Uterus (tissue), 4 donors: ENCODE data around the gene TSPAN12. TPM values are rescaled to one million over a fixed set of nuclear protein-coding genes. Genes with fewer than 3 reads are reported as not detected.
"Not testable (repeated sequence)": the region's sequence is repeated elsewhere in the genome, so short reads cannot be mapped to it uniquely, and the experiment has no call there.

ENCODE experiments used
- DNase-seq, 2 donors: peaks; one replicate each; pipeline ENCODE4 v3.0.0-alpha.2; 2019 to 2020
- H3K27ac ChIP-seq, 2 donors: fragments of 200-600 bp; sonication (generic); 1 replicate in 1 of 2; 2 replicates in 1 of 2; pipeline ENCODE4 v1.5.1; 2016 to 2018
- H3K27me3 ChIP-seq, 2 donors: fragments of 200-600 bp; sonication (generic); one replicate each; pipeline ENCODE4 v1.5.1; 2018 to 2019; ENCODE audit warnings: control low read depth in 1 of 2
- H3K36me3 ChIP-seq, 2 donors: fragments of 200-600 bp; sonication (generic); one replicate each; pipeline ENCODE4 v1.5.1; 2019; ENCODE audit warnings: control low read depth in 1 of 2
- H3K4me1 ChIP-seq, 2 donors: fragments of 200-600 bp; sonication (generic); one replicate each; pipeline ENCODE4 v1.5.1; 2018 to 2019; ENCODE audit warnings: control low read depth in 1 of 2
- H3K4me3 ChIP-seq, 2 donors: fragments of 200-600 bp; sonication (generic); 1 replicate in 1 of 2; 2 replicates in 1 of 2; pipeline ENCODE4 v1.5.1; 2018 to 2019; ENCODE audit warnings: mild to moderate bottlenecking in 1 of 2
- H3K9me3 ChIP-seq, 2 donors: fragments of 200-600 bp; sonication (generic); one replicate each; pipeline ENCODE4 v1.5.1; 2019; ENCODE audit warnings: control low read depth in 1 of 2
- POLR2A ChIP-seq, 2 donors: fragments of 450-650 bp; IDR thresholded peaks; one replicate each; pipeline ENCODE4 v1.6.1; 2016; ENCODE audit warnings: antibody characterized with exemption in 2 of 2, mild to moderate bottlenecking in 1 of 2, moderate library complexity in 1 of 2
- intact Hi-C: fragments of 100-400 bp; cut with DNase I; formaldehyde crosslinking; loops from one replicate; pipeline ENCODE4 v1.15.1; 2023; ENCODE audit warnings: low total_unique reads
- total RNA-seq, 4 donors: library from RNA; depleted of rRNA in 3 of 4; stranded (reverse); fragments of >200 nt in 3 of 4; gene quantifications; one replicate each; pipeline versions ENCODE4 v1.1.0 to v1.2.4, GENCODE V29; 2014 to 2023
- TF ChIP-seq, protein P1 (sequence below), 4 experiments: fragments of 200-600 bp in 2 of 4; fragments of 450-650 bp in 2 of 4; sonication (generic) in 2 of 4; IDR thresholded peaks; one replicate each; pipeline ENCODE4 v1.5.1; 2016 to 2019; ENCODE audit warnings: antibody characterized with exemption in 4 of 4, mild to moderate bottlenecking in 2 of 4, moderate library complexity in 1 of 4
- donor health status: DM: yes; HTN: yes; CAD: no.

The TSPAN12 gene
- total RNA-seq, 4 donors from 2014 or later: 3.1 to 18.8 (median 11.8) TPM

DNA sequence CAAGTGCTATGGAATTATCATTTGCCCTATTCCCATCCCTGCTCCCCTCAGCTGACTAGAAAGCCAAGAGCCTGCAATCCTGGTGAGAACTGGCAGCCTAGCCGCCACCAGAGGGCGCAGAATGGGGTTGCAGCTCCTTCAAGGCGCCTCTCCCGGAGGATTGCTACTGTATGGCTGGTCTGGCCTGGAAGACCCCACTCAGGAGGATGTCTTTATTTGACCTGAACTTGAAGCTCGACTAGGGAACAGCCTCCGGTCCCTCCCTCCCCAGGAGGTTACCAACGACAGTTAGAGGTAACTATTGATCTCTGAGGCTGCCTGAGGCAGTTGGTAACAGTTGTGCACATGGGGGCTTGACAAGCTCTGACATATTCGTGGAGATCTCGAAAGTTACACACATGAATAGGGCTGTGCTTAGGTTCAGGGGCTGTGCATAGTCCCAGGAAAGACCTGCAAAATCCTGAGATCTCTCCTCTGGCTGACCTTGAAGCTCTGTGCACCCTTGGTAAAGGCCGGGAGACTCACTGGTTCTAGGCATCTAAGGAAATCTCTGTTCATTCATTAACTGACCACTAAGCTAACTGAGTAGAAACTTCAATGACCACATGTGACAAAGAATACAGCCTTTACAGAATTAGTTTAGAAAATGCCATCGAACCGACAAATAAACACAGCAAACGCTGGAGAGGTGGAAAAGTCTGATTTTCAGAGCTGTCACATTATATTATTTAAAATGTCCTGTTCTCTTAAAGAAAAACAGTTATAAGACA is 65.7 kb downstream of the TSPAN12 start:
- no peak for TF ChIP-seq POLR2A (IDR thresholded peaks at IDR 0.05)
- TF ChIP-seq, protein P1, sequence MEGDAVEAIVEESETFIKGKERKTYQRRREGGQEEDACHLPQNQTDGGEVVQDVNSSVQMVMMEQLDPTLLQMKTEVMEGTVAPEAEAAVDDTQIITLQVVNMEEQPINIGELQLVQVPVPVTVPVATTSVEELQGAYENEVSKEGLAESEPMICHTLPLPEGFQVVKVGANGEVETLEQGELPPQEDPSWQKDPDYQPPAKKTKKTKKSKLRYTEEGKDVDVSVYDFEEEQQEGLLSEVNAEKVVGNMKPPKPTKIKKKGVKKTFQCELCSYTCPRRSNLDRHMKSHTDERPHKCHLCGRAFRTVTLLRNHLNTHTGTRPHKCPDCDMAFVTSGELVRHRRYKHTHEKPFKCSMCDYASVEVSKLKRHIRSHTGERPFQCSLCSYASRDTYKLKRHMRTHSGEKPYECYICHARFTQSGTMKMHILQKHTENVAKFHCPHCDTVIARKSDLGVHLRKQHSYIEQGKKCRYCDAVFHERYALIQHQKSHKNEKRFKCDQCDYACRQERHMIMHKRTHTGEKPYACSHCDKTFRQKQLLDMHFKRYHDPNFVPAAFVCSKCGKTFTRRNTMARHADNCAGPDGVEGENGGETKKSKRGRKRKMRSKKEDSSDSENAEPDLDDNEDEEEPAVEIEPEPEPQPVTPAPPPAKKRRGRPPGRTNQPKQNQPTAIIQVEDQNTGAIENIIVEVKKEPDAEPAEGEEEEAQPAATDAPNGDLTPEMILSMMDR (IDR thresholded peaks at IDR 0.05): peak; percentile 53 to 83 (median 60)
- peak; percentile 61 to 65 for DNase-seq
- Histone ChIP-seq H3K27ac (no peak overlapping the region), H3K36me3 (no peaks in the 10 kb centered on the region), H3K27me3 (no peaks in the 10 kb centered on the region), H3K4me3 (no peak overlapping the region), H3K9me3 (no peaks in the 10 kb centered on the region), H3K4me1 (no peaks in the 10 kb centered on the region)
- intact Hi-C loops: no loop called here

DNA sequence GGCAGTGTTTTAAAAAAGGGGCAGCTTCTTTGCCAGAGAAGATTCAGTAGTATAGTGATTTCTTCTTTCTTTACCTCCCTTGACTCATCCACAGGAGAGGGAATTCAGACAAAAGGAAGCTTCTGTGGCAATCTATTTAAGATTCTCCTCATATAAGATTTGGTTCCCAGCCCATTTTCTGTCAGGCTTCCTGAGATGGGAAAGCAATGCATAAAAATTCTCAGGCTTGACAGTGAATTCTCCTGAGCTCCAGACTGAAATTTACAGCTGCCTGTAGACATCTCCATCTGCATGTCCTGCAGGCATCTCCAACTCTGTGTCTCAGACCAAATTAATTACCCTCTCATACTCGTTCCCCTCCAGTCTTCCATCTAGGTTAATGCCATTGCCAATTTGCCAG is 72.8 kb downstream of the TSPAN12 start:
- H3K4me1 ChIP-seq: no peaks in the 10 kb centered on the region
- no peaks in the 10 kb centered on the region for H3K27me3 ChIP-seq
- DNase-seq: no peak
- no peaks in the 10 kb centered on the region for H3K36me3 ChIP-seq
- no peak overlapping the region for H3K4me3 ChIP-seq
- H3K9me3 ChIP-seq: no peaks in the 10 kb centered on the region
- TF ChIP-seq POLR2A (IDR thresholded peaks at IDR 0.05): no peak
- TF ChIP-seq, protein P1 (IDR thresholded peaks at IDR 0.05): no peak
- intact Hi-C loops: no loop called here
- no peak overlapping the region for H3K27ac ChIP-seq

DNA sequence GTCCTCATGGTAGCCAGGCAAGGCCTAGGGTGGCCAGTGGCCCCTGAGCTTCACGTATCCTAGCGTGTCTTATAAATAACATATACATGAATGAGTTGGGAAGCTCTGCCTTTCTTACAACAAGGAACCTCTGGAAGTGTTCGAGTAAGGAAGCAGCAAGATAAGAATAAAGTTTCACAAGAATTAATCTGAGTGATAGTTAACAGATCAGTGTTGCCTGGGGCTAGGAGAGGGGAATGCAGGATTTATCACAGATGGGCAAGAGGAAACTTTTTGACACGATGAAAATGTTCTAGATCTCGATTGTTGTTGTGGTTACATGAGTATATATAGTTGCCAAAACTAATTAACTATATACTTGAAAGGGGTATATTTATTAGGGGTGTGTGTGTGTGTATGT is 74.2 kb downstream of the TSPAN12 start:
- H3K27ac ChIP-seq: no peak overlapping the region

DNA sequence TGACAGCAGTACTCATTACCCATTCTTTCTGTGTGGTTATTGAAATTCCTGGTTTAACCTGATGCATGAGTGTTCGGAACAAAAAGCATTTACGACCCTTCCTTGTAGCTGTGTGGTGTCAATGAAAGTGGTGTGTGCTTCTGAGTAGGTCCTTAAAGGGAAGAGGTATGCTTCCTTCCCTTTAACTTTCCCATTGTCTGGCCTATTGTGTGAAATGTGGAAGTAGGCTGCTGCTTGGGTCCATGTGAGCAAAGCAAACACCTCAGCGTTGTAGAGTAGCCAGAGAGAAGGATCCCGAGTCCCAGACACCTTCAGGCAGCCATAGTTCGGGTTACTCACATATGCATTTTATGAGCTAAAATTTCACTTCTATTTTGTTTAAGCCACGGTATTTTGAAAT is 74.7 kb downstream of the TSPAN12 start:
- H3K4me3 ChIP-seq: no peak overlapping the region
- no peaks in the 10 kb centered on the region for H3K36me3 ChIP-seq
- H3K9me3 ChIP-seq: no peaks in the 10 kb centered on the region
- intact Hi-C loops: no loop called here
- no peak for DNase-seq
- H3K4me1 ChIP-seq: no peaks in the 10 kb centered on the region
- no peaks in the 10 kb centered on the region for H3K27me3 ChIP-seq
- TF ChIP-seq, protein P1 (IDR thresholded peaks at IDR 0.05): no peak
- no peak for TF ChIP-seq POLR2A (IDR thresholded peaks at IDR 0.05)
- H3K27ac ChIP-seq: no peak overlapping the region

More for the DNA sequence above, 74.2 kb downstream of the TSPAN12 start:
- no peaks in the 10 kb centered on the region for H3K4me1 ChIP-seq
- intact Hi-C loops: no loop called here
- no peaks in the 10 kb centered on the region for H3K36me3 ChIP-seq
- no peaks in the 10 kb centered on the region for H3K9me3 ChIP-seq
- no peaks in the 10 kb centered on the region for H3K27me3 ChIP-seq
- TF ChIP-seq POLR2A (IDR thresholded peaks at IDR 0.05): no peak
- TF ChIP-seq, protein P1 (IDR thresholded peaks at IDR 0.05): no peak
- no peak for DNase-seq
- H3K4me3 ChIP-seq: no peak overlapping the region

DNA sequence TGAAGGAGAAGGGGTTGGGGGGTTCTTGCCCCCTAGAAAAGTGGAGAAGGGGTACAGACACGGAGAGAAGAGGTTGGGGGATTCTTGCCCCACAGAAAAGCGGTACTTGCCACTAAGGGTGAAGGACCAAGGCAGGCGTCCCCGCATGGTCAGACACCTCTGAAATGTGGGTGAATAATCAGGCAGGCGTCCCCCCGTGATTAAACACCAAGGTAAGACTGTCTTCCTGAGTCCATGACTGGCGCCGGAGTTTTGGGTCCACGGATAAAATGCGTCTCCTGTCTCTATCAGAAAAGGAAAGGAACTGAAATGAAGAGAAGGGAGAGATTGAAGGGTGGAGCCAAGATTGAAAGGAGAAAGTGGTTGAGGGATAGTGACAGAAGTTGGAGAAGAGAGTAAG is 76.0 kb downstream of the TSPAN12 start:
- intact Hi-C loops, H3K4me1 ChIP-seq, H3K27me3 ChIP-seq, H3K36me3 ChIP-seq, H3K9me3 ChIP-seq, H3K4me3 ChIP-seq, H3K27ac ChIP-seq, DNase-seq: not testable (repeated sequence)
